ENCODE results near the gene APOLD1.
A peak's percentile ranks its signal among the peaks of the same experiment; 100 is the strongest.
"Not testable (repeated sequence)": the region's sequence is repeated elsewhere in the genome, so short reads cannot be mapped to it uniquely, and the experiment has no call there.

Gene APOLD1

DNA sequence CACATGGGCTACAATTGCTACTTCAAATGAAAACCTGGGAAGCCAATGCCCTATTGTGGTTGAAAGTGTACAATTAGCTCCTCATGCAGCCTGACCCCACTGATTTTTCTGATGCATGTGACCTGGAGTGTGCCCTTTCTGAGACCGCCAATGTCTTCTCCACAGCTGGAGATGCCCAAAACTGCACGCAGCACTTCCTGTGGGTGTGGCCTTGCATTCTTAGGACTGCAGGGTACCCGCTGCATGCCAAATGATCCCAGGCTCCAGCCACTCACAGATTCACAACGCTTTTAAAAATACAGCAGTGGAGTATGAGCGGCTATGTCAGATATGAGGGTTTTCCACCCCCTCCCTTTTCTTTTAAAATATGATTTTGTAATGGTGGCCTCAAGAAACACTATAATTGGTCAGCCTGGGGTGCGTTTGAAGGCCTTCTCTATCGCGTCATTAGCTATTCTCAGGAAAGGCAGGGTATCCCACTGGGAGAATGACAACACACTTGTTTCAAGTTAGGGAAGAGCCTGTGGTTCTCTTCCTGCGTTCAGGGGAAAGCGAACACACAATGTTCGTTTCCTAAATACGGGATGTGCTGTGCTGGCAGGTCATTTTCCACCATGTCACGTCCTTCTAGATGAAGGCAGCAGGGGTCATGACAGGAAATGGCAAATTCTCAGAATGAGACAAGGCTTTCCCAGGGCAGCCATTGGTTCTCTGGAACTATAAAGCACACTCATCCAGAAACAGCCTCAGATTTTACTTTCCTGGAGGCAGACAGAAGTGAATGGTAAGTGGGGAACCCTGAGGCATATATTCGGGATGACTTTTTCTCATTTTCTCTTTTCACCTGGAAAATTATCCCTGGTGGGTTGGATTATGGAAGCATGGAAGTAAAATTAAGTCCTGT lies at the start of gene APOLD1:
Gene APOLD1, plus strand, starts transcription at position 749 of the 904 bp plus-strand sequence. Its CDS starts 33 bp downstream, at position 782.
- no peak for DNase-seq (ENCODE audit: low read depth)

- peak; percentile 27 for DNase-seq (ENCODE audit: low read depth)
Measured at GRCh38 chr12:12736759-12737676, 48.4 kb upstream of the APOLD1 start.

GRCh38 chr12:12738152-12738551 lies 47.3 kb upstream of the APOLD1 start:
- DNase-seq (ENCODE audit: low read depth) = not testable (repeated sequence)

DNA sequence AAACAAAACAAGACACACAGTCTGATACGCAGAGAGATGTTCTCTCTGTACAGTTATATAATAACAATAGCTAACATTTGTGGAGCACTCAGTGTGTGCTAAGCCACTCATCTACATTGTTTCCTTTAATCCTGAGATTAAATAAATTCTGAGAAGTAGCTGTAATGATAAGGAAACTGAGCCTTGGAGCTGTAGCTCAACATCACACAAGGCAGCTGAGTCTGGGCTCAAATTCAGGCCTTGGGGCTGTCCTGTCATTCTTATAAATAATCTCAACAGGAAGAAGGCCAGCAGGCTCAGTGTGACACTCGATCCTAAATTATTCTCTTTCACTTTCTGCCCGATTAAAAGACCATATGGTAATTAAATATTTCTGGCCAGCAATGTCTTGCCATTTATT lies 43.8 kb upstream of the APOLD1 start:
- no peak for DNase-seq (ENCODE audit: low read depth)

GRCh38 chr12:12744546-12745305 lies 40.7 kb upstream of the APOLD1 start:
- no peak for DNase-seq (ENCODE audit: low read depth)

GRCh38 chr12:12745576-12746211 lies 39.8 kb upstream of the APOLD1 start:
- DNase-seq (ENCODE audit: low read depth) = no peak

DNA sequence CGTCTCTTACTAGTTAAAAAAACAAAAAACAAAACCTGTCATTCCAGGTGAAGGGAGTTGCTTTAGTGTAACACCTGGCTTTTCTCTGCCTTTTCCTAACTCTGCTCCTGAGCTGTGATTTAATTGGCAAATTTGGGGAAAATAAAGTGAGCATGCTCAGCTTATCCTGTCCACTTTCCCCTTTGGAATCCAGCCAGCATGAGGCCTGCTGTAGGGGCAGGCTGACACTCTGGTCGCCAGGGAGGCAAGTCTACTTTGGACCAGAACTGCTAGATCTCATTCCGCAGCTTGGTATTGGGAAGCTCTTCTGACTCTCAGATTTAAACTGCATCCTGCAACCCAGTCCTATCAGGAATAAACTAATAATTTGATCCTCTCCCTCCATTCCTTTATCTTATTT lies 38.2 kb upstream of the APOLD1 start:
- no peak for DNase-seq (ENCODE audit: low read depth)

- DNase-seq (ENCODE audit: low read depth) = no peak
Measured at GRCh38 chr12:12748044-12748443, 37.4 kb upstream of the APOLD1 start.

DNA sequence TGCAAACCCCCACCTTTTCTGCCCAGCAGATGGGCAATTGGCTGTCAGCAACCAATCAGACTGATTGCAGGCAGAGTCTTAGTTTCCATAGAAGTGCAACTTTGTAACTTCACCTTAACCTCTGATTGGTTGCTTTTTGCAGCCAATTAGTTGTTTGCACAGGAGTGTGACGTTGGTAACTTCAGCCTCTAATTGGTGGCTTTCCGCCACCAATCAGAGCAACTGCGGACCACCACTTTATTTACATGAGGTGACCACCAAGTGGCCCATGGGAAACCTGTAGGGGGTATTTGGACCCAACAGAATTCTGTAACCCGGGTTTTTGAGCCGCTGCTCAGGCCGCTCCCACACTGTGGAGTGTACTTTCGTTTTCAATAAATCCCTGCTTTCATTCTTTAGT lies 36.0 kb upstream of the APOLD1 start:
- no peak for DNase-seq (ENCODE audit: low read depth)

DNA sequence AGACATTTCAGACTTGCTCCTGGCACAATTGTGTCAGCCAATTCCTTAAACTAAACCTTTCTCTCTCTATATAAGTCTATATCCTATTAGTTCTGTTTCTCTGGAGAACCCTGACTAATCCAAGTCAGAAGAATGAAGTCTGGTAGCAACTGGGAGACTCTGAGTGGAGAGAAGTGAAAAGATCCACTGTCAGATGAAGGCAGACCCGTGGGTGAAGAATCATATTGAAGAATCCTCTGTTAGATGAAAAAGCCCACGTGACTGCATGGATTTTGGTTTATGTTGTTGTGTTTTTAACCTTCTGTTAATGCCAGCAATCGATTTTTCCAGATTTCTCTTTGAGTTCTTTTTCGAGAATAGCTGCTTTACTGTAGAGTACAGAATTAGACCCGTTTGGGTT lies 29.5 kb upstream of the APOLD1 start:
- DNase-seq (ENCODE audit: low read depth) = no peak

GRCh38 chr12:12757121-12757520 lies 28.3 kb upstream of the APOLD1 start:
- DNase-seq (ENCODE audit: low read depth) = no peak

GRCh38 chr12:12759234-12759915 lies 26.1 kb upstream of the APOLD1 start:
- no peak for DNase-seq (ENCODE audit: low read depth)

- DNase-seq (ENCODE audit: low read depth) = no peak
Measured at GRCh38 chr12:12764824-12765223, 20.6 kb upstream of the APOLD1 start.

- no peak for DNase-seq (ENCODE audit: low read depth)
Measured at GRCh38 chr12:12770262-12770661, 15.2 kb upstream of the APOLD1 start.

GRCh38 chr12:12774791-12775190 lies 10.7 kb upstream of the APOLD1 start:
- DNase-seq (ENCODE audit: low read depth) = no peak

- no peak for DNase-seq (ENCODE audit: low read depth)
Measured at GRCh38 chr12:12776261-12776660, 9.2 kb upstream of the APOLD1 start.

GRCh38 chr12:12777092-12777491 lies 8.4 kb upstream of the APOLD1 start:
- DNase-seq (ENCODE audit: low read depth) = no peak

DNA sequence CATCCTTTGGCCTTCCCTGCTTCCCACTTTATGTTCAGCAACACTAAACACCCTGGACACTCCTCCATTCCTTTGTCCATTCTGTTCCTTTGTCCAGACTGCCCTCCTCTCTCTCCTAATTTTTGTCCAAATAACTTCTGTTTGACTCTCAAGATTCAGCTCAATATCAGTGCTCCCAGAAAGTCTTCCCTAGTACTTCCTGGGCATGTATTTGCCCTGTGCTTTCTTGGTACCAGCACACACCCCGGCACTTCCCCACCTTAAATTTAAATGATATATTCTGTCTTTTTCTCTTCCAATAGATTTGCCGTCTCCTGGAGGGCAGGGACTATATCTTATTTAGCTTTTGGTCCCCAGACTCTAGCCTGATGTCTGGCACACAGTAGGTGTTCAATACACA lies 6.5 kb upstream of the APOLD1 start:
- DNase-seq (ENCODE audit: low read depth) = no peak

- no peak for DNase-seq (ENCODE audit: low read depth)
Measured at GRCh38 chr12:12779529-12779928, 5.9 kb upstream of the APOLD1 start.

GRCh38 chr12:12784116-12784515 lies 1.3 kb upstream of the APOLD1 start:
- DNase-seq (ENCODE audit: low read depth) = no peak

GRCh38 chr12:12786351-12786705 lies 869 bp downstream of the APOLD1 start:
- no peak for DNase-seq (ENCODE audit: low read depth)

All from activated gamma-delta T cell treated with anti-CD3 and anti-CD28 coated beads, Interleukin-2, amount 50 U/mL, for 16 hours (primary cell).